ENCODE results near the gene PRRT1B. TPM values are rescaled to one million over a fixed set of nuclear protein-coding genes. Genes with fewer than 3 reads are reported as not detected.

PRRT1B gene
- total RNA-seq, 6 experiments from 2014 or later = 0.25 to 7.3 (median 2.4) TPM

- intact Hi-C loops (cut with DNase I) = no loop called here
- Histone ChIP-seq H3K4me1 (no peaks in the 10 kb centered on the region), H3K9me3 (no peaks in the 10 kb centered on the region), H3K4me3 (no peak overlapping the region), H3K36me3 (peaks cover 0 to 36% (median 9%) of the 10 kb centered on the region in 4 donors), H3K27me3 (no peaks in the 10 kb centered on the region), H3K27ac (no peak overlapping the region)
- ATAC-seq = no peak
- TF ChIP-seq CTCF (IDR thresholded peaks at IDR 0.05) (no peak), POLR2A (IDR thresholded peaks at IDR 0.05) (no peak)
- DNase-seq = no peak
- WGBS (ENCODE audit: insufficient coverage, low coverage, low lambda C conversion rate, missing lambda C conversion rate) = 71% methylated on average over 3 of the region's 20 CpGs
Observed at GRCh38 chr9:131595696-131596429, 50.5 kb downstream of the PRRT1B start.

DNA sequence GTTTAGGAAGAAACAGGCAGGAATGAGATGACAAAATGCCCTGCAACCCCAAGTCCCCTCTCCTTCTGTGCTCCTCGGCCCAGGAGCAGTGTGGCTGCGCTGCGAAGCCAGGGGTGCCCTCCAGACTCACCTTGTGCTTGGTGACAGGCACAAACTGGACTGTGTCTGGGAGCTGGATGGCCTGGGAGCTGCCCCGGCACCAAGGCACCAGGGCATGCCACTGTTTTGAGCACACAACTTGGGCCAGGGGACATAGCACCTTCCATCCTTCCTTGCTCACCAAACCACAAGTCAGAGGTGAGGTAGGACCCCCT is 51.1 kb downstream of the PRRT1B start:
- DNase-seq = no peak
- Histone ChIP-seq H3K27ac (no peak overlapping the region), H3K27me3 (no peaks in the 10 kb centered on the region), H3K4me3 (no peak overlapping the region), H3K9me3 (no peaks in the 10 kb centered on the region), H3K36me3 (peaks cover 0 to 39% (median 10%) of the 10 kb centered on the region in 4 donors), H3K4me1 (no peaks in the 10 kb centered on the region)
- ATAC-seq = no peak
- TF ChIP-seq POLR2A (IDR thresholded peaks at IDR 0.05) (no peak), CTCF (IDR thresholded peaks at IDR 0.05) (no peak)
- no CpG with 5 or more reads among the region's 4 CpGs for WGBS (ENCODE audit: insufficient coverage, low coverage, low lambda C conversion rate, missing lambda C conversion rate)
- intact Hi-C loops (cut with DNase I) = no loop called here

DNA sequence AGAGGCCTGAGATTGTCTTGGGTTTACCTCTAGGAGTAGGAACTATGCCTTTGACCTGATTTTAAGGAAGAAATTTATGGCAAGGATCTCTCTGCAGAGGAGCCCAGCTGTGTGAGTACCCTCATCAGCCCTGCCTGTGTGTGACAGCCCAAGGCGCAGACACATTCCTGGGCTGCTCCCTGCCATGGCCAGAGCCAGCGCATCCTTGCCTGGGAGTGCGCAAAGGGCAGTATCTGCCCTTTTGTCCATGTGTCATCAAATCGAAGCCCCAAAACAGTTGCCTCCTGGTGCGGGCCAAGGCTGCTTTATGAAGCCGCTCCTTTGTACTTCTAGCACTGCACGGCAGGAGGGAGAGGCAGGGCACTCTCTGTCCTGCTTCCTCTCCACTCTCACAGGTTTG is 51.9 kb downstream of the PRRT1B start:
- H3K9me3 ChIP-seq = no peaks in the 10 kb centered on the region
- WGBS (ENCODE audit: insufficient coverage, low coverage, low lambda C conversion rate, missing lambda C conversion rate) = 100% methylated on average over 1 of the region's 7 CpGs
- H3K27ac ChIP-seq = peak overlapping the region in 1 of 3 donors; percentile 63
- H3K36me3 ChIP-seq = peaks cover 0 to 43% (median 10%) of the 10 kb centered on the region in 4 donors
- no peaks in the 10 kb centered on the region for H3K27me3 ChIP-seq
- intact Hi-C loops (cut with DNase I) = no loop called here
- no peak for ATAC-seq
- no peak for DNase-seq
- H3K4me3 ChIP-seq = no peak overlapping the region
- no peaks in the 10 kb centered on the region for H3K4me1 ChIP-seq
- TF ChIP-seq CTCF (IDR thresholded peaks at IDR 0.05) = no peak
- no peak for TF ChIP-seq POLR2A (IDR thresholded peaks at IDR 0.05)

DNA sequence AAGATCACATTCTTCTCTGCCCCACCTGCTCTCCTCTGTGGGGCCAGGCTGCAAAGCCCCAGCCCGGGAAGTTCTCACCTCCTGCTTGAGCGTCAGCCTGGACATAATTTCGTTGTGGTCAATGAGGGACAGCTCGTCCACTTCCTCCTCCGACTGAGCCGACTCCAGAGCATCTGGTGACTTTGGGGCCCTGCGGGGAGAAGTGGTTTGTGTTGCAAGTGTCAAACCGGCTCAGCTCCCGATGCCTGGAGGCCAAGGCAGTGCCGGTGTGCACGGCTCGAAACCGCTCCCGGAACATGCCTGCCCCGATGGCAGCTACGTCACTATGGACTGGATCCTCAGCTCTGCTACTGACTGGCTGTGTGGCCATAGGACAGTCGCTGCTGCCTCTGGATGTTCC is 52.8 kb downstream of the PRRT1B start:
- peak; percentile 49 to 63 (median 53) for ATAC-seq
- H3K27ac ChIP-seq = peak overlapping the region in 1 of 3 donors; percentile 63

More for the DNA sequence above, 52.8 kb downstream of the PRRT1B start:
- Histone ChIP-seq H3K9me3 (no peaks in the 10 kb centered on the region), H3K4me1 (no peaks in the 10 kb centered on the region), H3K36me3 (peaks cover 0 to 43% (median 10%) of the 10 kb centered on the region in 4 donors), H3K4me3 (no peak overlapping the region), H3K27me3 (no peaks in the 10 kb centered on the region)
- intact Hi-C loops (cut with DNase I) = no loop called here
- DNase-seq = peak in 2 of 3 donors; percentile 72 to 74
- 80% methylated on average over 3 of the region's 17 CpGs for WGBS (ENCODE audit: insufficient coverage, low coverage, low lambda C conversion rate, missing lambda C conversion rate)
- TF ChIP-seq POLR2A (IDR thresholded peaks at IDR 0.05) (no peak), CTCF (IDR thresholded peaks at IDR 0.05) (no peak)

Measured in right lobe of liver (tissue), 6 donors.